BJ (cell line): ENCODE results near the gene SPACA4. TPM values are rescaled to one million over a fixed set of nuclear protein-coding genes. Genes with fewer than 3 reads are reported as not detected.

Experiments used
- CTCF ChIA-PET: fragments of 350-600 bp; formaldehyde crosslinking; extraction: SDS; loops from one replicate; lab custom pipeline; 2021; ENCODE audit warnings: antibody characterized with exemption, inconsistent platforms; lab: Yijun Ruan, JAX
- POLR2A ChIA-PET: fragments of 300-600 bp; sonication (Branson Sonifier 250); formaldehyde crosslinking; extraction: SDS; loops from one replicate; lab custom pipeline; 2021; ENCODE audit warnings: antibody characterized with exemption; lab: Charles Lee
- DNase-seq: peaks from one replicate; pipeline ENCODE4 v3.0.0-alpha.2; 2011; ENCODE audit warnings: low read depth
- H3K27me3 ChIP-seq: 2 replicates; pipeline ENCODE4 v1.6.0; 2011; ENCODE audit warnings: low read length; ENCODE audit not compliant: control insufficient read depth, insufficient read depth
- H3K36me3 ChIP-seq: 2 replicates; pipeline ENCODE4 v1.5.1; 2011; ENCODE audit warnings: low read length; ENCODE audit not compliant: control insufficient read depth, insufficient read depth
- H3K4me3 ChIP-seq: 2 replicates; pipeline ENCODE4 v1.5.1; 2011; ENCODE audit warnings: low read depth, mild to moderate bottlenecking, control low read depth, low read length
- CTCF ChIP-seq: IDR thresholded peaks from 2 replicates; pipeline ENCODE4 v1.5.1; 2011; ENCODE audit warnings: low read depth, mild to moderate bottlenecking, control low read depth, inconsistent platforms, low read length, moderate library complexity; ENCODE audit not compliant: insufficient read depth
- polyA plus RNA-seq: library from polyadenylated mRNA; depleted of rRNA; stranded (reverse); fragments of >200 nt; gene quantifications from 2 replicates; pipeline ENCODE4 v1.2.3, GENCODE V29; 2011

The SPACA4 gene
- polyA plus RNA-seq, 1 experiment, result not detected

DNA sequence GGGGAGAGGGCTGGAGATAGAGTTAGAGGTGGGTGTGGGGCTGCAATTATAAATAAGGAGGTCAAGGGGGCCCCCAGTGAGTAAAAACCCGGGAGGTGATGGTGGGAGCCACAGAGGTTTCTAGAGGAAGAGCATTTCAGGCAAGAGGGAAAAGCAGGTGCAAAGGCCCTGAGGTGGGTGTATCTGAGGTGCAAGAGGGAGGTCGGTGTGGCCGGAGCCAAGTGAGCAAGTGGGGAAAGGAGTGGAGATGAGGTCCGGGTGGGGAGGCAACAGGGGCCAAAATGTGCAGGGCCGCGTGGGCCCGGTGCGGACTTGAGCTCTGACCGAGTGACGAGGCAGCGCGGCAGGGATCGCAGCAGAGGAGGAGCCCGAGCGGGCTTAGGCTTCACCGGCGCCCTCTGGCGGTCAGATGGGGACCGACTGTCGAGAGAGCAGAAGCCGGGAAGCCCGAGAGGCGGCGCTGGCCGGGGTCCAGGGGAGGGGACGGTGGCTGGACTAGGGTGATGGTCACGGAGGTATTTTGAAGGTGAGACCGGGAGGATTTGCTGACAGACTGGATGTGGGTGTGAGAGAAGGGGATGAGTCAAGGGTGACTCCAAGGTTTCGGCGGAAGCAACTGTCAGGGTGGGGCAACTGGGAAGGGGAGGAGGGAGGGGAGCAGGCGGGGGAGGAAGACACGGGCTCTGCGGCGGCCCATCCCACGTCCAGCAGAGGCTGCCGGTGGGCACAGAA, 17.7 kb upstream of the SPACA4 start:
- Histone ChIP-seq H3K27me3 (no peaks in the 10 kb centered on the region), H3K4me3 (peak overlapping the region; percentile 47), H3K36me3 (no peaks in the 10 kb centered on the region)
- POLR2A ChIA-PET, result no interaction called here
- DNase-seq, result no peak
- TF ChIP-seq CTCF, result peak; percentile 99
- CTCF ChIA-PET, result interaction anchor here (0.7 to 11.5 kb wide), 23 partner anchors 11 to 328 kb away, joined by 3 to 226 read pairs (median 5); partner anchors contain the start of genes FAM83E, KDELR1, RPL18 and SPHK2

GRCh38 chr19:48591021-48591420, 15.5 kb upstream of the SPACA4 start:
- POLR2A ChIA-PET, result no interaction called here
- no peak overlapping the region for H3K4me3 ChIP-seq
- no peak for DNase-seq
- no peak for TF ChIP-seq CTCF
- CTCF ChIA-PET, result interaction anchor here (1.6 to 11.5 kb wide), 3 partner anchors 18 to 98 kb away, joined by 3 to 161 read pairs (median 32); partner anchors contain the start of genes RPL18 and SPHK2
- H3K27me3 ChIP-seq, result no peaks in the 10 kb centered on the region
- H3K36me3 ChIP-seq, result no peaks in the 10 kb centered on the region

- ChIA-PET CTCF (interaction anchor here (1.3 to 2.4 kb wide), 4 partner anchors 11 to 105 kb away, joined by 3 to 12 read pairs (median 5); partner anchors contain the start of gene SPACA4), POLR2A (no interaction called here)
- no peak for TF ChIP-seq CTCF
Observed at GRCh38 chr19:48595171-48595570, 11.4 kb upstream of the SPACA4 start.

DNA sequence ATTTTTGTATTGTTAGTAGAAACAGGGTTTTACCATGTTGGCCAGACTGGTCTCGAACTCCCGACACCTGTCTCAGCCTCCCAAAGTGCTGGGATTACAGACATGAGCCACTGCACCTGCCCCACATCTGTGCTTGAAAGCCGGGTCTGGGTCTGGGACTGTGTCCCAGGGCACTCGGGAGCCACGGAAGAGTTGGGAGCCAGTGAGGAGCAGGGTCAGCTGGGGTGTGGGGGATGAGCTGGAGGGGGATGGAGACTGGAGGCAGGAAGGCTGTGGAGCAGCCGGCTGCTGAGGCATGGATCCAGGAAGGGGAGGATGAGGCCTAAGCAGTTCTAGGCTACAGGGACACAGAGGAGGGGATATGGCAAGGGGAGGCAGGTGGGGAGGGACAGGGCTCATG, 10.7 kb upstream of the SPACA4 start:
- Histone ChIP-seq H3K36me3 (no peaks in the 10 kb centered on the region), H3K4me3 (no peak overlapping the region), H3K27me3 (no peaks in the 10 kb centered on the region)
- no peak for TF ChIP-seq CTCF
- POLR2A ChIA-PET, result no interaction called here
- no peak for DNase-seq
- CTCF ChIA-PET, result interaction anchor here (1.3 to 2.4 kb wide), 3 partner anchors 11 to 106 kb away, joined by 3 to 12 read pairs (median 6); partner anchors contain the start of gene SPACA4

More at GRCh38 chr19:48595171-48595570, 11.4 kb upstream of the SPACA4 start:
- H3K27me3 ChIP-seq, result no peaks in the 10 kb centered on the region
- no peak for DNase-seq
- H3K4me3 ChIP-seq, result no peak overlapping the region
- H3K36me3 ChIP-seq, result no peaks in the 10 kb centered on the region

DNA sequence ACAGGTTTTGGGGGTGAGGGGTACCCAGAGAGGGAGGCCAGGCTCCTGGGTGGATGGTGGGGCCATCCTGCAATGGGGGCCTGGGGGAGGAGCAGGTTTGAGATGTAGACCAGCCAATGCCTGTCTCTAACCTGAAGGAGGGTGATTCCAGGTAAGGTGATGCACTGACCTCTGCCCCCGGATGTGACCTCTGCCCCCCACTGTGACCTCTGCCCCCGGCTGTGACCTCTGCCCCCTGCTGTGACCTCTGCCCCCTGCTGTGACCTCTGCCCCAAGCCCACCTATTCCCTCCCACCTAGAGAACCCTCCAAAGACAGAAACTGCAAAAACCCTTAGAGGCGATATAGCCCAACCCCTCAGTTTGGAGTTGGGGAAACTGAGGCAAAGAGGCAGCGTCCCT, 10.3 kb upstream of the SPACA4 start:
- POLR2A ChIA-PET, result no interaction called here
- CTCF ChIA-PET, result no interaction called here
- no peak for DNase-seq
- TF ChIP-seq CTCF, result no peak
- no peak overlapping the region for H3K4me3 ChIP-seq
- H3K36me3 ChIP-seq, result no peaks in the 10 kb centered on the region
- no peaks in the 10 kb centered on the region for H3K27me3 ChIP-seq
